D721Med (cell line): ENCODE results near the gene ARPP21.

Experiments
- DNase-seq: peaks from one replicate; pipeline ENCODE4 v3.0.0; 2011; ENCODE audit warnings: low spot score; ENCODE audit not compliant: insufficient read length
- FAIRE-seq: peaks from 2 replicates; lab custom pipeline; 2011; peaks lifted over from hg19 to GRCh38; lab: Jason Lieb, UNC
- TF ChIP-seq, protein P1 (sequence below): IDR thresholded peaks from 2 replicates; pipeline ENCODE4 v1.5.1; 2012; ENCODE audit warnings: mild to moderate bottlenecking, control low read depth; ENCODE audit not compliant: insufficient read depth; ENCODE audit errors: missing control alignments

The ARPP21 gene

DNA sequence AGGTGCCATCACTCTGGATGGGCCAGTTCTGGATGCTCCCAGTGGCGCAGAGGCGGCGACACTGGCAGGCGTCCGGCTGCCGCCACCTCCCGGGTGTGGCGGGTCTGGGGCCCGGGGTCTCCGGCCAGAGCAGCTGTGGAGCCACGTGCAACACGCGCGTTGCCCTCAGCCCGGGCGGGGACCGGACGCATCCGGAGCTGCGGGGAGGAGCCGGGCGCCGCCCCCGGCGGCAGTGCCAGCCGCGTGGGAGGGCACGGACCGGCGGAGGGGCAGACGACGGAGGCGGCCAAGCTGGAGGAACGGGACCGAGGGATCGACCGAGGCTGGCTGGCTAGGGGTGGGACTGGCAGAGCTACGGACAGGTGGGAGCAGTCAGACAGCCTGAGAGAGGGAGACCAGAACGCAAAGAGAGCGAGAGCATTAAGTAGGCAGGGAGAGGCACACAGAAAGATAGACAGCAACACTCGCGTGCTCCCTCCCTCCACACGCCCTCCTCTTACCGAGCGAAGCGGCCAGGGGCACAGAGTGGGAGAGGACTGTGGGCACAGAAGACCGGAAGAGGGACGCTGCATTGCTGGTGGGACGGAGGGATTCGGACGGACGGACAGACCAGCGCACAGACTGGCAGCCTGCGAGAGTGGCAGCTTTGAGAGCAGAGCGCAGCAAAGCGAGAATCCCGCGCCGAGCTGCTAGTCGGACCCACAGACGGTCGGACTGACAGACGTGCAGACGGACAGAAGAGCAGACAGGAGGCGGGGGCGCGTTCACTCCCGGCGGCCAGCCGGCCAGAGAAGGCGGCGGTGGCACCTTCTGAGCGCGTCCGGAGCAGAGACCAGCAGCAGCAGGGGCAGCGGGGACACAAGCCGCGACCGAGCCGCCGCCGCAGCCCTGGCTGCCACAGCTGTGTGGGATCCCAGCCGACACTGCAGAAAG is at the start of gene ARPP21:
Gene ARPP21, plus strand, starts transcription at position 272 of the 933 bp plus-strand sequence. CDS start 42,227 bp downstream, outside the sequence.
- TF ChIP-seq, protein P1, sequence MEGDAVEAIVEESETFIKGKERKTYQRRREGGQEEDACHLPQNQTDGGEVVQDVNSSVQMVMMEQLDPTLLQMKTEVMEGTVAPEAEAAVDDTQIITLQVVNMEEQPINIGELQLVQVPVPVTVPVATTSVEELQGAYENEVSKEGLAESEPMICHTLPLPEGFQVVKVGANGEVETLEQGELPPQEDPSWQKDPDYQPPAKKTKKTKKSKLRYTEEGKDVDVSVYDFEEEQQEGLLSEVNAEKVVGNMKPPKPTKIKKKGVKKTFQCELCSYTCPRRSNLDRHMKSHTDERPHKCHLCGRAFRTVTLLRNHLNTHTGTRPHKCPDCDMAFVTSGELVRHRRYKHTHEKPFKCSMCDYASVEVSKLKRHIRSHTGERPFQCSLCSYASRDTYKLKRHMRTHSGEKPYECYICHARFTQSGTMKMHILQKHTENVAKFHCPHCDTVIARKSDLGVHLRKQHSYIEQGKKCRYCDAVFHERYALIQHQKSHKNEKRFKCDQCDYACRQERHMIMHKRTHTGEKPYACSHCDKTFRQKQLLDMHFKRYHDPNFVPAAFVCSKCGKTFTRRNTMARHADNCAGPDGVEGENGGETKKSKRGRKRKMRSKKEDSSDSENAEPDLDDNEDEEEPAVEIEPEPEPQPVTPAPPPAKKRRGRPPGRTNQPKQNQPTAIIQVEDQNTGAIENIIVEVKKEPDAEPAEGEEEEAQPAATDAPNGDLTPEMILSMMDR: no peak
- DNase-seq: peak; percentile 42
- no peak for FAIRE-seq

DNA sequence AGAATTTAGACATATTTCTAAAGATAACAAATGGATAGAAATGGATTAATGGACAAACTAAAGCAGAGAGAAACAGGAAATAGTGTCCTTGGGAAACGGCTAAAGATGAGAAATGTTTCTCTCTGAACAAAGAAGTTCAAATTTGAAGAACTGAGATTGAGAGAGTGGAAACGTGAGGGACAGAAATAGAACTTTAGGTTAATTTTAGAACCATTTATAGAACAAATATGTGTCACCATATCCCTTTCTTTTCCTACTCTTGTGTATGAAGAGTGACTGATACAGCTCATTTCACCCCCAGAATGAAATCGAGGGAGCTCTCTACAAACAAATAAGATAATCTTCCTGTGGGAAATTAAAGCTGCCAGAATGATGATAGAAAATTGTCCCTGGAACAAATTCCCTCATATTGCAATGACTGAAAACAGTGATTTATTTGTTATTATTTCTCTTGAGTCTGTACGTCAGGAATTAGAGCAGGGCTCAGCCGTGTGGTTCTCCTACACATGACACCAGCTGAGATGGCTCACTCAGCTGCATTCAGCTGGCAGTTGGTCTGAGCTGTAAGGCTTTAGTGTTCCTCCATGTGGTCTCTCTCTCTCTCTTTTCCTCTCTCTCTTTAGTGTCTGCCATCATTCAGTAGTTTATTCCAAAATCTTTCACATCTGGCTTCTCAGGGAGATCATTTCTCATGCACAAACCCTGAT is 46.6 kb upstream of the ARPP21 start:
- no peak for DNase-seq
- no peak for FAIRE-seq
- TF ChIP-seq, protein P1: no peak

DNA sequence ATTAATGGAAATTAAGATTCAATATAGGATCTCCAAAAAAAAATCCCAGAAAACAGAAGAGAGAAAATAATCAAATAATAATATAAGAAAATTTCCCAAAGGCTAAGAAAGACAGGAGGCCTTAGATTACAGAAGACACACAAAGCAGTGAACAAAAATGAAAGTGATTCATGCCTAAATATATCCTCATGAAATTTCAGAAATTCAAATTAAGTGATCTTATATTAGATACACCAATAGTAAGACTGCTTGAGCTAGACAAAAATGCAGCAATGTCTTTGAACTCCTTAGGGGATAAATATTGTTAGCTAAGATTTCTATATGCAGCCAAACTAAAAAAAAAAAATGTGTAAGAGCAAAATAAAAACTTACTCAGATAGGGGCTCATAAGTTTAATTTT is 44.6 kb upstream of the ARPP21 start:
- FAIRE-seq: no peak
- TF ChIP-seq, protein P1: no peak
- DNase-seq: no peak

DNA sequence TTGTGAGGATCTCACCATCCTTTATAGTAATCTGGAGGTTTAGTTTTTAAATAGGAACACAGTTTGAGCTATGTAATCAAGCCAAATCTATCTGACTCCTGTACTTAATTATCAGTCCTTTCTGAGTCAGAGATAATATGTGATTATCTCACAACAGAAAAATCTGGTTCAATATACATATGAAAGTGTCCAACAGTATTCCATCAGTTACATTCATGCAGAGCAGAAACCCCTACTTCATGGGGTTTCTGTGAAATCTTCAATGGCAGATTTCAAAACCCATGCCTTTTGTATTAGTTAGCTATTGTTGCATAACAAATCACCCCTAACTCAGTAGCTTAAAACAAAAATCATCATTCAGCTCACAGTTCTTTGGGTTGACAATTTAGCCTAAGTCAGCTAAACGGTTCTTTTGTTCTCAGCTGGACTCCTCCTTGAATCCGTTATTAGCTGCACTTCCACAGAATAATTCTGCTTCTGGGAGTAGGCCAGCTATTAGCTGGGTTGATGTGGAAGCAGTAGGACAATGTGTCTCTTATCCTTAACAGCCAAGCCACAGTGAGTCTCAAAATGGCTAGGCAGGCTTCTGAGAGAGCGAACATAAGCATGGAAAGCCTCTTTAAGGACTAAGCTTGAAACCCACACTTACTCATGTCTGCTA is 42.9 kb upstream of the ARPP21 start:
- TF ChIP-seq, protein P1: no peak
- FAIRE-seq (peak; percentile 35), DNase-seq (no peak)

DNA sequence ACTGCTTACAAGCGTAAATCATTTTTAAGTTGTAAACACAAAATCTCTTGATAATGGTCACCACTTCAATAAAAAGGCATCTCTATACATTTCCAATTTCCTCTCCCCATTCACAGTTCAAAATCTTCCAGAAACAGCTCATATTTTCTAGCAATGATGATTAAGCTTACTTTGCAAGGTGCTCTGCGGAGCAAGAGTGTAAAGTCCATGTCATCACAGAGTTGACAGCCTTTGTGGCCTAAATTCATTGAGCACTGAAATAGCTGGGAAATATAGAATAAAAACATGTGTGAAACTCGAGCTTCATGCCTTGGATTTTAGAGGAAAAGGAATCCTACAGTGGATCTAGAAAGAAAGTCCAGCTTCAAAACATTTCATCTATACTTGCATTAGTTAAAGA is 41.8 kb upstream of the ARPP21 start:
- TF ChIP-seq, protein P1: no peak
- FAIRE-seq (no peak), DNase-seq (no peak)

DNA sequence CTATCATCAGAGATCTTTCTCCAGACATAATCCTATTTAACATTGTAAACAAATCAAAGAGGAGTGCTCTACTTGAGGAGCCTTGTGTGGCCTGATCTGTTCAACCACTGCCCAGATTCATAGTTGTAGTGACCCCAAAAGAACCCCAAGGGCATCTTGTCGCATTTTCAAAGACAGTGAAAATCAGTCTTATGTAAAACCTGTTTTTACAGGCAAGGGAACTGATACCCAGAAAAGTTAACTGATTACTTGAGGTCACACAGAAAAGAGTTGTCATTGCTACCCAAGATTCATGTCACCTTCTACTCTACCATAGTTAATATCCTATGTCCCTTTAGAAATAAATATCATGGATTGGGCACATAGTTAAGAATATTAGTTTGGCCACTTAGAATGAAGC is 40.5 kb upstream of the ARPP21 start:
- DNase-seq (no peak), FAIRE-seq (peak; percentile 21)
- TF ChIP-seq, protein P1: no peak
